GM23248 (cell line): ENCODE data around the gene FKBP10.

Experiments used
- EZH2 ChIP-seq: fragments of 200-600 bp; sonication (generic); IDR thresholded peaks from 2 replicates; pipeline ENCODE4 v1.6.1; 2018; ENCODE audit warnings: antibody characterized with exemption, mild to moderate bottlenecking; ENCODE audit not compliant: insufficient read depth, poor library complexity, severe bottlenecking
- EZH2phosphoT487 ChIP-seq: fragments of 200-600 bp; sonication (generic); IDR thresholded peaks from 2 replicates; pipeline ENCODE4 v1.6.1; 2018; ENCODE audit warnings: antibody characterized with exemption, moderate library complexity, mild to moderate bottlenecking, low read depth; ENCODE audit not compliant: insufficient read depth

- TF ChIP-seq EZH2 (no peak), EZH2phosphoT487 (no peak)
Observed at GRCh38 chr17:41772218-41772585, 40.6 kb upstream of the FKBP10 start.
